ENCODE results near the gene KPNA1. TPM values are rescaled to one million over a fixed set of nuclear protein-coding genes. Genes with fewer than 3 reads are reported as not detected.

The KPNA1 gene
- total and polyA plus RNA-seq, 2 of the 13 experiments (the other 11 are each of a cell fraction or from before 2014, with no cell fraction given): 15.4 to 30.0 TPM

GRCh38 chr3:122514123-122515019, at the start of gene KPNA1 (continued):
- TF ChIP-seq HOXA5 (CRISPR knock-in tag; IDR thresholded peaks at IDR 0.05): peak; percentile 43; the same call in 1 of the 2 replicates
- no peak for TF ChIP-seq ZNF224 (CRISPR knock-in tag; IDR thresholded peaks at IDR 0.05)
- TF ChIP-seq ZNF850 (CRISPR knock-in tag; conservative IDR thresholded peaks at IDR 0.05): peak; percentile 44; the same call in 1 of the 2 replicates
- TF ChIP-seq RBM39 (IDR thresholded peaks at IDR 0.05; ENCODE audit: low read depth, low read length, poor library complexity, severe bottlenecking): peak; percentile 55
- peak; percentile 82; the same call in 1 of the 2 replicates for TF ChIP-seq NKX3-1 (CRISPR knock-in tag; IDR thresholded peaks at IDR 0.05)
- TF ChIP-seq, protein P1, sequence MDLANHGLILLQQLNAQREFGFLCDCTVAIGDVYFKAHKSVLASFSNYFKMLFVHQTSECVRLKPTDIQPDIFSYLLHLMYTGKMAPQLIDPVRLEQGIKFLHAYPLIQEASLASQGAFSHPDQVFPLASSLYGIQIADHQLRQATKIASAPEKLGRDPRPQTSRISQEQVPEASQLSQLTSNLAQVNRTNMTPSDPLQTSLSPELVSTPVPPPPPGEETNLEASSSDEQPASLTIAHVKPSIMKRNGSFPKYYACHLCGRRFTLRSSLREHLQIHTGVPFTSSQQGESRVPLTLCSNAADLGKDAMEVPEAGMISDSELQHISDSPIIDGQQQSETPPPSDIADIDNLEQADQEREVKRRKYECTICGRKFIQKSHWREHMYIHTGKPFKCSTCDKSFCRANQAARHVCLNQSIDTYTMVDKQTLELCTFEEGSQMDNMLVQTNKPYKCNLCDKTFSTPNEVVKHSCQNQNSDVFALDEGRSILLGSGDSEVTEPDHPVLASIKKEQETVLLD (CRISPR knock-in tag; IDR thresholded peaks at IDR 0.05; ENCODE audit: low read depth): peak; percentile 91
- TF ChIP-seq, protein P2, sequence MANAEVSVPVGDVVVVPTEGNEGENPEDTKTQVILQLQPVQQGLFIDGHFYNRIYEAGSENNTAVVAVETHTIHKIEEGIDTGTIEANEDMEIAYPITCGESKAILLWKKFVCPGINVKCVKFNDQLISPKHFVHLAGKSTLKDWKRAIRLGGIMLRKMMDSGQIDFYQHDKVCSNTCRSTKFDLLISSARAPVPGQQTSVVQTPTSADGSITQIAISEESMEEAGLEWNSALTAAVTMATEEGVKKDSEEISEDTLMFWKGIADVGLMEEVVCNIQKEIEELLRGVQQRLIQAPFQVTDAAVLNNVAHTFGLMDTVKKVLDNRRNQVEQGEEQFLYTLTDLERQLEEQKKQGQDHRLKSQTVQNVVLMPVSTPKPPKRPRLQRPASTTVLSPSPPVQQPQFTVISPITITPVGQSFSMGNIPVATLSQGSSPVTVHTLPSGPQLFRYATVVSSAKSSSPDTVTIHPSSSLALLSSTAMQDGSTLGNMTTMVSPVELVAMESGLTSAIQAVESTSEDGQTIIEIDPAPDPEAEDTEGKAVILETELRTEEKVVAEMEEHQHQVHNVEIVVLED (CRISPR knock-in tag; IDR thresholded peaks at IDR 0.05; ENCODE audit: borderline replicate concordance): peak; percentile 97
- no peak for TF ChIP-seq NONO (IDR thresholded peaks at IDR 0.05)
- TF ChIP-seq NONO (CRISPR knock-in tag; conservative IDR thresholded peaks at IDR 0.05): peak; percentile 90
- TF ChIP-seq ZFP36 (IDR thresholded peaks at IDR 0.05; ENCODE audit: borderline replicate concordance, low read depth, low read length, partially characterized antibody): no peak
- TF ChIP-seq KLF12 (CRISPR knock-in tag; IDR thresholded peaks at IDR 0.05; ENCODE audit: borderline replicate concordance): peak; percentile 50; the same call in 1 of the 2 replicates
- peak; percentile 62; the same call in 1 of the 2 replicates for TF ChIP-seq ZNF331 (CRISPR knock-in tag; IDR thresholded peaks at IDR 0.05)
- TF ChIP-seq GFI1 (CRISPR knock-in tag; IDR thresholded peaks at IDR 0.05; ENCODE audit: borderline replicate concordance): peak; percentile 22; the same call in 1 of the 2 replicates
- no peak for TF ChIP-seq ZNF17 (CRISPR knock-in tag; IDR thresholded peaks at IDR 0.05)
- peak; percentile 67; the same call in 1 of the 2 replicates for TF ChIP-seq MTA1 (CRISPR knock-in tag; IDR thresholded peaks at IDR 0.05; ENCODE audit: borderline replicate concordance)
- TF ChIP-seq ZFP91 (CRISPR knock-in tag; IDR thresholded peaks at IDR 0.05; ENCODE audit: borderline replicate concordance): peak; percentile 72; the same call in 1 of the 2 replicates
- no peak for TF ChIP-seq MAFK (conservative IDR thresholded peaks at IDR 0.05 in 1 of 2, IDR thresholded peaks at IDR 0.05 in 1 of 2; ENCODE audit: low read length in 2 of 2)
- peak; percentile 57; the same call in 1 of the 2 replicates for TF ChIP-seq TEAD2 (CRISPR knock-in tag; IDR thresholded peaks at IDR 0.05)
- TF ChIP-seq ZNF18 (CRISPR knock-in tag; IDR thresholded peaks at IDR 0.05; ENCODE audit: insufficient replicate concordance): peak; percentile 61
- peak; percentile 60; the same call in 1 of the 2 replicates for TF ChIP-seq ZNF768 (CRISPR knock-in tag; IDR thresholded peaks at IDR 0.05)

All from HepG2 (cell line).